GM19397 (cell line): ENCODE data around the gene OTOP2.
"Not testable (repeated sequence)": the region's sequence is repeated elsewhere in the genome, so short reads cannot be mapped to it uniquely, and the experiment has no call there.

ENCODE experiments used
- ATAC-seq: cut with Tn5 transposase; IDR thresholded peaks from one replicate; pipeline ENCODE4 v1.9.1; 2021; ENCODE audit warnings: mild to moderate bottlenecking, moderate library complexity; ENCODE audit not compliant: unreplicated experiment

Gene OTOP2

GRCh38 chr17:74969501-74969900, 45.4 kb downstream of the OTOP2 start:
- ATAC-seq, result not testable (repeated sequence)

GRCh38 chr17:74970395-74970794, 46.3 kb downstream of the OTOP2 start:
- ATAC-seq, result no peak

- ATAC-seq, result no peak
Observed at GRCh38 chr17:74971069-74971841, 47.2 kb downstream of the OTOP2 start.

- ATAC-seq, result no peak
Observed at GRCh38 chr17:74971842-74972106, 47.7 kb downstream of the OTOP2 start.

- no peak for ATAC-seq
Observed at GRCh38 chr17:74972107-74972972, 48.3 kb downstream of the OTOP2 start, which contains the start of gene HID1. Gene HID1, minus strand, starts transcription at chr17:74972759. Its CDS starts 103 bp downstream, at chr17:74972656.

GRCh38 chr17:74972973-74973328, 48.9 kb downstream of the OTOP2 start:
- ATAC-seq, result no peak

- no peak for ATAC-seq
Observed at GRCh38 chr17:74975943-74976342, 51.9 kb downstream of the OTOP2 start.

GRCh38 chr17:74977802-74978201, 53.7 kb downstream of the OTOP2 start:
- no peak for ATAC-seq

GRCh38 chr17:74978240-74978639, 54.2 kb downstream of the OTOP2 start:
- no peak for ATAC-seq

- ATAC-seq, result no peak
Observed at GRCh38 chr17:74979408-74980146, 55.5 kb downstream of the OTOP2 start.

GRCh38 chr17:74981318-74981978, 57.4 kb downstream of the OTOP2 start:
- ATAC-seq, result no peak

- ATAC-seq, result peak; percentile 57
Observed at GRCh38 chr17:74981979-74982662, 58.0 kb downstream of the OTOP2 start.

- not testable (repeated sequence) for ATAC-seq
Observed at GRCh38 chr17:74982663-74983313, 58.7 kb downstream of the OTOP2 start.
